K562 (cell line): ENCODE measurements around the gene HMX2. TPM values are rescaled to one million over a fixed set of nuclear protein-coding genes. Genes with fewer than 3 reads are reported as not detected.

Source experiments
- ADNP ChIP-seq: fragments of 200-800 bp; sonication (Bioruptor generic); IDR thresholded peaks from 2 replicates; pipeline ENCODE4 v1.6.1; 2016; ENCODE audit warnings: missing genetic modification characterization, missing compliant biosample characterization
- BRCA1 ChIP-seq, 2 experiments: fragments of 450-650 bp in 1 of 2; sonication (generic) in 1 of 2; formaldehyde crosslinking in 1 of 2; IDR thresholded peaks; 2 replicates each; pipeline versions ENCODE4 v1.5.0 to v1.6.1; 2017 to 2020; ENCODE audit warnings: mild to moderate bottlenecking in 1 of 2, missing genetic modification reagents in 1 of 2
- FOXJ3 ChIP-seq: sonication (generic); formaldehyde crosslinking; IDR thresholded peaks from 2 replicates; pipeline ENCODE4 v1.4.0; 2020; ENCODE audit warnings: mild to moderate bottlenecking, missing genetic modification reagents
- HLTF ChIP-seq: fragments of 450-650 bp; IDR thresholded peaks from 2 replicates; pipeline ENCODE4 v1.6.1; 2016
- MXI1 ChIP-seq: IDR thresholded peaks from 2 replicates; pipeline ENCODE4 v1.6.1; 2011; ENCODE audit warnings: low read depth, mild to moderate bottlenecking, improper control_type of control experiment, low read length
- PHF21A ChIP-seq: fragments of 450-650 bp; IDR thresholded peaks from 2 replicates; pipeline ENCODE4 v1.6.1; 2017; ENCODE audit warnings: low read depth, borderline replicate concordance
- ZFP1 ChIP-seq: fragments of 450-650 bp; formaldehyde crosslinking; IDR thresholded peaks from 2 replicates; pipeline ENCODE4 v1.4.0; 2020; ENCODE audit warnings: mild to moderate bottlenecking, mixed read lengths
- ZNF644 ChIP-seq: fragments of 200-800 bp; sonication (Bioruptor generic); IDR thresholded peaks from 2 replicates; pipeline ENCODE4 v1.6.1; 2016; ENCODE audit warnings: low read depth, missing genetic modification characterization, missing compliant biosample characterization
- polyA plus RNA-seq, 8 experiments: library from polyadenylated mRNA; depleted of rRNA in 4 of 8; stranded (reverse) in 5 of 8; unstranded in 3 of 8; fragments of >200 nt; fragmentation: Nextera tagmentation in 2 of 8; fragmentation: Illumina TruSeq in 1 of 8; extraction: Ambion mirVana in 2 of 8; extraction: Trizol in 1 of 8; gene quantifications; 2 replicates each; pipeline versions ENCODE4 v1.2.1 to v1.2.3, GENCODE V29; 2011 to 2014; ENCODE audit warnings: inconsistent platforms in 1 of 8, missing spikeins in 1 of 8
- total RNA-seq, 7 experiments: library from RNA; depleted of rRNA in 6 of 7; stranded (reverse); fragments of >200 nt in 6 of 7; fragmentation: Illumina TruSeq in 2 of 7; extraction: Trizol in 2 of 7; gene quantifications; 2 replicates each; pipeline versions ENCODE4 v1.2.1 to v1.2.3, GENCODE V29; 2011 to 2021; ENCODE audit warnings: low replicate concordance in 1 of 7
- TF ChIP-seq, protein P1 (sequence below): fragments of 150-350 bp; IDR thresholded peaks from 2 replicates; pipeline ENCODE4 v1.6.1; 2014; ENCODE audit warnings: low read depth, mild to moderate bottlenecking, low read length, borderline replicate concordance
- TF ChIP-seq, protein P2 (sequence below): sonication (generic); formaldehyde crosslinking; IDR thresholded peaks from 2 replicates; pipeline ENCODE4 v1.8.1; 2023; ENCODE audit warnings: mild to moderate bottlenecking, missing genetic modification reagents
- TF ChIP-seq, protein P3 (sequence below): fragments of 200-400 bp; formaldehyde crosslinking; IDR thresholded peaks from 2 replicates; pipeline ENCODE4 v1.6.1; 2017; ENCODE audit warnings: mild to moderate bottlenecking, low read depth, low read length, moderate library complexity
- TF ChIP-seq, protein P4 (sequence below): fragments of 250-450 bp; sonication (Bioruptor Pico); IDR thresholded peaks from 2 replicates; pipeline ENCODE4 v1.5.0; 2021
- TF ChIP-seq, protein P5 (sequence below), 2 experiments: fragments of 200-800 bp in 1 of 2; sonication (Bioruptor generic) in 1 of 2; sonication (generic) in 1 of 2; formaldehyde crosslinking in 1 of 2; IDR thresholded peaks in 1 of 2; conservative IDR thresholded peaks in 1 of 2; 2 replicates each; pipeline versions ENCODE4 v1.5.0 to v1.6.1; 2016 to 2020; ENCODE audit warnings: missing compliant biosample characterization in 1 of 2, missing genetic modification characterization in 1 of 2, missing genetic modification reagents in 1 of 2

Gene HMX2
- total and polyA plus RNA-seq, 9 of the 15 experiments (the other 6 are each of a cell fraction or from before 2014, with no cell fraction given): 0.07 to 0.58 (median 0.09) TPM; not detected in 2

DNA sequence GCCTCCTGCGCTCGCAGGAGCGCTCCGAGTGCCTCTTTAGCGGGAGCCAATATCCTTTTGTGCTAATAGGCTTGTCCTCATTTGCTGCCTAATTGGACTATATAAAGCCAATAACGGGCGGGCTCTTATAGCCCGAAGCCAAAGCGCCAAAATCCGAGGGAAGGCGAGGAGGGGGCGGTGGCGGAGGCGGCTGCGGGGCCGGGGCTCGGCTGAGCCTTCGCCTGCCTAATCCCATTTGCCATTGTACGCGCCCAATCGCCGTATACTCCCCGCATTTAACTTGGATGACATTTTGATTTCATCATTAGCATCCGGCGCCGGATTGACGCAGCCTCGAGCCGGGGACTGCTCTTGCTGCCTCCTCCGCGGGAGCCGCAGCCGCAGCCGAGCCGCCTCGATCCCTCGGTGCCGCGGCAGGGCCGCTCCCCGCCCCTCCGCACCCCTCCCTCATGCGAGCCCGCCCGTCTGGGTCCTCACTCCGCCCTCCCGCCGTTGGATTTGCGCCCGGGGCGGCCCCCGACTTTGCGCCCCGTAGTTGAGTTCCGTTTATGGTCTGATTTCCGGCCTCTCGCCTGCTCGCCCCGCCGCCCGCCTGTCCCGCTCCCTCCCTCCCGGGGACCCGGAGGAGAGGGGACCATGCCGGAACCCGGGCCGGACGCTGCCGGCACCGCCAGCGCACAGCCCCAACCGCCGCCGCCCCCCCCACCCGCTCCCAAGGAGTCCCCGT lies 12.4 kb upstream of the HMX2 start, which contains the start of gene HMX3 (continued):
- TF ChIP-seq, protein P1, sequence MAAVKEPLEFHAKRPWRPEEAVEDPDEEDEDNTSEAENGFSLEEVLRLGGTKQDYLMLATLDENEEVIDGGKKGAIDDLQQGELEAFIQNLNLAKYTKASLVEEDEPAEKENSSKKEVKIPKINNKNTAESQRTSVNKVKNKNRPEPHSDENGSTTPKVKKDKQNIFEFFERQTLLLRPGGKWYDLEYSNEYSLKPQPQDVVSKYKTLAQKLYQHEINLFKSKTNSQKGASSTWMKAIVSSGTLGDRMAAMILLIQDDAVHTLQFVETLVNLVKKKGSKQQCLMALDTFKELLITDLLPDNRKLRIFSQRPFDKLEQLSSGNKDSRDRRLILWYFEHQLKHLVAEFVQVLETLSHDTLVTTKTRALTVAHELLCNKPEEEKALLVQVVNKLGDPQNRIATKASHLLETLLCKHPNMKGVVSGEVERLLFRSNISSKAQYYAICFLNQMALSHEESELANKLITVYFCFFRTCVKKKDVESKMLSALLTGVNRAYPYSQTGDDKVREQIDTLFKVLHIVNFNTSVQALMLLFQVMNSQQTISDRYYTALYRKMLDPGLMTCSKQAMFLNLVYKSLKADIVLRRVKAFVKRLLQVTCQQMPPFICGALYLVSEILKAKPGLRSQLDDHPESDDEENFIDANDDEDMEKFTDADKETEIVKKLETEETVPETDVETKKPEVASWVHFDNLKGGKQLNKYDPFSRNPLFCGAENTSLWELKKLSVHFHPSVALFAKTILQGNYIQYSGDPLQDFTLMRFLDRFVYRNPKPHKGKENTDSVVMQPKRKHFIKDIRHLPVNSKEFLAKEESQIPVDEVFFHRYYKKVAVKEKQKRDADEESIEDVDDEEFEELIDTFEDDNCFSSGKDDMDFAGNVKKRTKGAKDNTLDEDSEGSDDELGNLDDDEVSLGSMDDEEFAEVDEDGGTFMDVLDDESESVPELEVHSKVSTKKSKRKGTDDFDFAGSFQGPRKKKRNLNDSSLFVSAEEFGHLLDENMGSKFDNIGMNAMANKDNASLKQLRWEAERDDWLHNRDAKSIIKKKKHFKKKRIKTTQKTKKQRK: no peak
- TF ChIP-seq ZNF644 (tag) (no peak), MXI1 (no peak), ADNP (tag) (no peak), BRCA1 (IDR thresholded peaks at IDR 0.05) (no peak), BRCA1 (CRISPR knock-in tag; IDR thresholded peaks at IDR 0.05) (no peak), FOXJ3 (no peak), ZFP1 (CRISPR knock-in tag) (no peak), HLTF (no peak), PHF21A (0 out of 2 replicates have a peak, but pooled peaks have one; percentile 4)
- TF ChIP-seq, protein P2, sequence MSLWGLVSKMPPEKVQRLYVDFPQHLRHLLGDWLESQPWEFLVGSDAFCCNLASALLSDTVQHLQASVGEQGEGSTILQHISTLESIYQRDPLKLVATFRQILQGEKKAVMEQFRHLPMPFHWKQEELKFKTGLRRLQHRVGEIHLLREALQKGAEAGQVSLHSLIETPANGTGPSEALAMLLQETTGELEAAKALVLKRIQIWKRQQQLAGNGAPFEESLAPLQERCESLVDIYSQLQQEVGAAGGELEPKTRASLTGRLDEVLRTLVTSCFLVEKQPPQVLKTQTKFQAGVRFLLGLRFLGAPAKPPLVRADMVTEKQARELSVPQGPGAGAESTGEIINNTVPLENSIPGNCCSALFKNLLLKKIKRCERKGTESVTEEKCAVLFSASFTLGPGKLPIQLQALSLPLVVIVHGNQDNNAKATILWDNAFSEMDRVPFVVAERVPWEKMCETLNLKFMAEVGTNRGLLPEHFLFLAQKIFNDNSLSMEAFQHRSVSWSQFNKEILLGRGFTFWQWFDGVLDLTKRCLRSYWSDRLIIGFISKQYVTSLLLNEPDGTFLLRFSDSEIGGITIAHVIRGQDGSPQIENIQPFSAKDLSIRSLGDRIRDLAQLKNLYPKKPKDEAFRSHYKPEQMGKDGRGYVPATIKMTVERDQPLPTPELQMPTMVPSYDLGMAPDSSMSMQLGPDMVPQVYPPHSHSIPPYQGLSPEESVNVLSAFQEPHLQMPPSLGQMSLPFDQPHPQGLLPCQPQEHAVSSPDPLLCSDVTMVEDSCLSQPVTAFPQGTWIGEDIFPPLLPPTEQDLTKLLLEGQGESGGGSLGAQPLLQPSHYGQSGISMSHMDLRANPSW (CRISPR knock-in tag): no peak
- TF ChIP-seq, protein P3, sequence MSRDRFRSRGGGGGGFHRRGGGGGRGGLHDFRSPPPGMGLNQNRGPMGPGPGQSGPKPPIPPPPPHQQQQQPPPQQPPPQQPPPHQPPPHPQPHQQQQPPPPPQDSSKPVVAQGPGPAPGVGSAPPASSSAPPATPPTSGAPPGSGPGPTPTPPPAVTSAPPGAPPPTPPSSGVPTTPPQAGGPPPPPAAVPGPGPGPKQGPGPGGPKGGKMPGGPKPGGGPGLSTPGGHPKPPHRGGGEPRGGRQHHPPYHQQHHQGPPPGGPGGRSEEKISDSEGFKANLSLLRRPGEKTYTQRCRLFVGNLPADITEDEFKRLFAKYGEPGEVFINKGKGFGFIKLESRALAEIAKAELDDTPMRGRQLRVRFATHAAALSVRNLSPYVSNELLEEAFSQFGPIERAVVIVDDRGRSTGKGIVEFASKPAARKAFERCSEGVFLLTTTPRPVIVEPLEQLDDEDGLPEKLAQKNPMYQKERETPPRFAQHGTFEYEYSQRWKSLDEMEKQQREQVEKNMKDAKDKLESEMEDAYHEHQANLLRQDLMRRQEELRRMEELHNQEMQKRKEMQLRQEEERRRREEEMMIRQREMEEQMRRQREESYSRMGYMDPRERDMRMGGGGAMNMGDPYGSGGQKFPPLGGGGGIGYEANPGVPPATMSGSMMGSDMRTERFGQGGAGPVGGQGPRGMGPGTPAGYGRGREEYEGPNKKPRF: no peak
- TF ChIP-seq, protein P4, sequence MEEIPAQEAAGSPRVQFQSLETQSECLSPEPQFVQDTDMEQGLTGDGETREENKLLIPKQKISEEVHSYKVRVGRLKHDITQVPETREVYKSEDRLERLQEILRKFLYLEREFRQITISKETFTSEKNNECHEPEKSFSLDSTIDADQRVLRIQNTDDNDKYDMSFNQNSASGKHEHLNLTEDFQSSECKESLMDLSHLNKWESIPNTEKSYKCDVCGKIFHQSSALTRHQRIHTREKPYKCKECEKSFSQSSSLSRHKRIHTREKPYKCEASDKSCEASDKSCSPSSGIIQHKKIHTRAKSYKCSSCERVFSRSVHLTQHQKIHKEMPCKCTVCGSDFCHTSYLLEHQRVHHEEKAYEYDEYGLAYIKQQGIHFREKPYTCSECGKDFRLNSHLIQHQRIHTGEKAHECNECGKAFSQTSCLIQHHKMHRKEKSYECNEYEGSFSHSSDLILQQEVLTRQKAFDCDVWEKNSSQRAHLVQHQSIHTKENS (CRISPR knock-in tag): no peak
- TF ChIP-seq, protein P5, sequence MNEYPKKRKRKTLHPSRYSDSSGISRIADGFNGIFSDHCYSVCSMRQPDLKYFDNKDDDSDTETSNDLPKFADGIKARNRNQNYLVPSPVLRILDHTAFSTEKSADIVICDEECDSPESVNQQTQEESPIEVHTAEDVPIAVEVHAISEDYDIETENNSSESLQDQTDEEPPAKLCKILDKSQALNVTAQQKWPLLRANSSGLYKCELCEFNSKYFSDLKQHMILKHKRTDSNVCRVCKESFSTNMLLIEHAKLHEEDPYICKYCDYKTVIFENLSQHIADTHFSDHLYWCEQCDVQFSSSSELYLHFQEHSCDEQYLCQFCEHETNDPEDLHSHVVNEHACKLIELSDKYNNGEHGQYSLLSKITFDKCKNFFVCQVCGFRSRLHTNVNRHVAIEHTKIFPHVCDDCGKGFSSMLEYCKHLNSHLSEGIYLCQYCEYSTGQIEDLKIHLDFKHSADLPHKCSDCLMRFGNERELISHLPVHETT (CRISPR knock-in tag; conservative IDR thresholded peaks at IDR 0.05 in 1 of 2, IDR thresholded peaks at IDR 0.05 in 1 of 2): peak in 1 of 2 experiments; percentile 96; a peak in 2 of 4 replicates
